NOMO-1 (cell line): ENCODE results near the gene TOP3B.
A peak's percentile ranks its signal among the peaks of the same experiment; 100 is the strongest.

Source experiments
- DNase-seq, 2 experiments: peaks; one replicate each; lab custom pipeline; 2025; ENCODE audit not compliant: unreplicated experiment in 2 of 2; lab: John Stamatoyannopoulos, UW

The TOP3B gene

GRCh38 chr22:21980547-21980946 lies 2.0 kb downstream of the TOP3B start:
- no peak for DNase-seq

DNA sequence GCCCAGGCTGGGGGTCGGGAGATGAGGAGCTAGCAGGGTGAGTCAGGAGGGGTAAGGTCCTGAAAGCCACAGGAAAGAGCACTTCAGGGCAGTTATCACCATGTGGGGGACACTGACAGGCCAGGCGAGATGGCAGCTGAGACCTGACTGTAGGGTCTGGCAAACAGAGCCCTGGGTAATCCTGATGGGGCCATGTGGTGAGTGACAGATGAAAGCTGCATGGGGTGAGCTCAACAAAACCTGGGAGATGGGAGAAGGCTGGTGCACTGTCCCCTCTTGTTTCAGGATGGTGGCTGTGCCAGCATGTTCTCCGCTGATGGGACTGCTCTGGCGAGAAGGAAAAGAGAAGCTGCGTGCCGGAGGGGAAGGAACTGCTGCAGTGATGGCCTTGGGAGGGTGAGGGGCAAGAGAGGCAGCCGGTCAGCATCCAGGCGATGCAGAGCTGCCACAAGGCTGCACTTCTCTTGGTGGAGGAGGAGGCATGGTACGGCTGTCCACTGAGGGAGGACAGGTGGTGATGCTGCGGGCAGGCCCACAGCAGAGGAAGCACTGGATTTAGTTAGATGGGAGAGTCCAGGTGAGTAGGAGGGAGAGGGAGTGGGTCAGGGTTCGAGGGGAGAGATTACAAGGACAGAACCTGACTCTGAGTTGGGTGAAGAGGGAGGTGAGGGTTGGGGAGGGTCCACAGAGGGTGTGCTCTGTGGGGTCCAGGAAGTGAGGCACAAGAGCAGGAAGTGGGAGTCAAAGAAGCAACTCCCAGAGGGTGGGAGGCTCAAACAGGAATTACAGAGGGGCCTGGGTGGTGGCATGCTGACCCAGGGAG lies 3.8 kb downstream of the TOP3B start:
- no peak for DNase-seq

- DNase-seq: no peak
These were observed 4.8 kb downstream of the TOP3B start for GRCh38 chr22:21977814-21978213.

- no peak for DNase-seq
These were observed 6.7 kb downstream of the TOP3B start for GRCh38 chr22:21975854-21976345.

DNA sequence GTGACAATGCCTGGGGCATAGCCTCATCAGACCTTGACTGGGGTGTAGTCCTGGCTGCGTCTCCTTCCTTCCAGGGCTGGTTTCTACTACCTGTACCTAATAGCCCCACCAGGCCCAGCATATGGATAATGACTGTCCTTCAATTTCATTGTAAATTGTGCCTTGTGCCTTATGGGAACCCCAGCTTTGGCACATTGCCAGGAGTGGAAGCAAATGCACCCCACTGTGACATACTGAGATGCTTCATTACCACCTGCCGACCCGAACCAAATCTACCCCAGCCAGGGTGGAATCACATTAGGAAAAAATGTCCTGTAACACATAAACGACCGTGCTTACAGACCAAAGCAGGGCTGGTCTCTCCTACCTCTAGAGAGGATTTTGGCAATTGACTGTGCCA lies 7.3 kb downstream of the TOP3B start:
- no peak for DNase-seq

- DNase-seq: no peak
These were observed 8.4 kb downstream of the TOP3B start for GRCh38 chr22:21974058-21974649.

DNA sequence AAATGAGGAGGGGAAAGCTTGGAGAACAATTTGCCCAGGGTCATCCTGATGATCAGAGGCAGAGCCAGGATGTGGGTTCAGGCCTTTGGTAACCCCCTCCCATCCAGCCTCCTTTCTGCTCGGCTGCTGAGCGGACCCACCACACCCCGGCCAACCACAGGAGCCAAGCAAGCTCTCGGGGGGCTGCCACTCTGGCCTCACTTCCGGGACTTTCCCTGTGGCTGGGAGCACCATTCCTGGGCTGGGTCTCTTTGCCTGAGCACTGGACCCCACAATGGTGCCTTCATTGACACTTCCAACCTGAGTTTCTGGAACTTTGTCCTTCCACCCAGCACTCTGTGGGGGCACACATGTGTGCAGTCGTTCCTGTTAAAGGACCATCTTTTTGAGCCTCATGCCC lies 9.8 kb downstream of the TOP3B start:
- no peak for DNase-seq

DNA sequence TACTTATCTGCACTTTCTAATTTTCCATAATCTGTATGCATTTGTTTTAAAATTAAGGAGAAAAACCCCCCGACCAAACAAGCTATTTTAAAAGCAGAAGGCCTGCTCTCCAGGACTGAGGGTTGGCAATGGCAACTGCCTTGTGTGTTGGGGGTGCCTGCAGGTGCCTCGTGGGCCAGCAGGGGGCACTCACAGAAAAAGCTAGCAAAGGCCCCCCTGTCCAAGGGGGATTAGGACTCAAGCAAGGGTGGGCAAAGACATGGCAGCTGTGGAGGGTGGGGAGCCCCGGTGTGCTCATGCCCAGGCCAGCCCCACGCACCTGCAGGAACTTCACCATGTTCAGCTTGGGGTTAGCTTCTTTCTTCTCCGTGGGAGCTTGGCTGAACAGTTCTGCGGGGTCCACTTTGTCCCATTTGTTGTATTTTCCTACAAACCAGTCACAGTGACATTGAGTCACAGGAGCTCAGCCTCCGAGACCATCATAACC lies 10.3 kb downstream of the TOP3B start:
- peak in 1 of 2 experiments; percentile 25 for DNase-seq

DNA sequence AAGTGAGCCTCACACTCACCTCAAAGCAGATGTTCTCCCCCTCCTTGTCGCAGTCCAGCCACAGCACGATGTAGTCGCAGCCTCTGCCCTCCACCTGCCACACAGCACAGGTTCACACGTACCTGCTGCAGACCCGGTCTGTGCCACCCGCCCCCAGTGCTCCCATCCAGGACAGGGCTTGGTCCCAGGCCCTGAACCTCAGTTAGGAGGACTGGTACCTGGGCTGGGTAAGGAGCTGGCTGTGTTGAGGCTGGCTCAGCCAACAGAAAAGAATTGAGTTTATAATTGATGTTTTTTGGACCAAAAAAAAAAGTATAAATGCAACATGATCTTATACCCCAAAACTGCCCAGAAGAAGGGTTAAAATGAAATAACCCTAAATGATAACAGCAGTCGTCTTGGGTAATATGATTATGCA lies 10.7 kb downstream of the TOP3B start:
- no peak for DNase-seq

GRCh38 chr22:21970800-21971617 lies 11.6 kb downstream of the TOP3B start:
- no peak for DNase-seq

DNA sequence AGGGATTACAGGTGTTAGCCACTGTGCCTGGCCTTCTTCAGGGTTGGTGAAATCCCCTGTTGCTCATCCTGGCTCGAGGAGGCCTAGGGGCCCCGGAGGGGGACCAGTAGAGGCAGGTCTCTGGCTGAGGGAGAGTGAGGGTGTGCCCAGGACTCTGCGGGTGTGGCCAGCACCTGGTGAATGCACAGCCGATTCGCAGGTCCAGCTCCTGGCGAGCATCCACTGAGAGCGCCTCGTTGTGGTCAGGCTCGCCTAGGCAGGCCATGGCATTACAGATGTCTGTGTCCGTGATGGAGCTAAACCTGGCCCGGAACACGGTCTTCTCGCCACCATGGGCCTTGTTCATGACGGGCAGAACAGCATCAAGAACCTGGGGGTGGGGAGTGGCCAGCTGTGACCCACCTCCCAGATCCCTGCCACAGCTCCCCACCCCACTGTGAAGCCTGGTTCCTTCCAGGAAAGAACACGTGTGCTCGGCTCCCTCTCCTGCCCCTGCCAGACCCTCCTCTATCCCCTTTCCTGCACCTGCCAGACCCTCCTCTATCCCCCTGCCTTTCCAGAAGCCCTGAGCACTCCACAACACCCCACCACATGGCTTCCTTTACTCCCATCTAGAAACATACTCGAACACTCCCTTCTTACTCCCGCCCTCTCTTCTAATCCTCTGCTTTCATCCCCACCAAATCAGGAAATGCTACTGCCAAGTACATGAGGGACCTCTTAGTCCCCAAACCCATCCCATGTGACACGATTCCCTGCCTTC lies 12.4 kb downstream of the TOP3B start:
- DNase-seq: no peak

DNA sequence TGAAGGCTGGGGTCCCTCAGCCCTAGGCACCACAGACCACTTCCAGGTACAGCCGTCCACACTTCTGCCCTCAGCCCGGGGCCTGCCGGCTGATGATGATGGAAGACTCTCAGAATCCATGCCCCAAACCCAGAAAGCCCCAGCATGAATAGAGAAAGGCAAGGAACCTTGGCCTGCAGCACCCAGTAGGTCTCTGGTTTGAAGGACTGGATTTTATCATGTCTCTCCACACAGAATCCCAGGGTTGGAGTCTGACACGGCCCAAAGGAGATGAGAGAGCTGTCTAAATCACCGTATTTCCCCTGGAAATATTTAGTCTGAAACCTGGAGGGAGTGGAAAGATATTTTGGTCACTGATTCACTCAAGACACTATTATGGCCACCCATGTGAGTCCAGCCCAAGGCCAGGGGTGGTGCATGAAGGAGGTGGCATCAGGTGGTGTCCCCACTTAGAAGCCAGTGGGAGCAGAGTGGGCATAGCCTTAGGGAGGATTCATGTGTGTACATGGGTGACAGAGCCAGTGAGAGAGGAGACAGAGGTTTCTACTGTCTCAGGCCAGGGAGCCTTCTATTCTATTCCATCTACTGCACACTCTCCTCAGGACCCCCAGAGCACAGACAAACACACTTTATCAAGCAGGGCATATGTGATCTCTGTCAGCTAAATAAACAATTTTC lies 14.0 kb downstream of the TOP3B start:
- no peak for DNase-seq

GRCh38 chr22:21967693-21968271 lies 14.8 kb downstream of the TOP3B start:
- no peak for DNase-seq

- no peak for DNase-seq
These were observed 15.7 kb downstream of the TOP3B start for GRCh38 chr22:21966643-21967516.

GRCh38 chr22:21965762-21966288 lies 16.8 kb downstream of the TOP3B start:
- no peak for DNase-seq

- no peak for DNase-seq
These were observed 17.6 kb downstream of the TOP3B start for GRCh38 chr22:21964918-21965484.

DNA sequence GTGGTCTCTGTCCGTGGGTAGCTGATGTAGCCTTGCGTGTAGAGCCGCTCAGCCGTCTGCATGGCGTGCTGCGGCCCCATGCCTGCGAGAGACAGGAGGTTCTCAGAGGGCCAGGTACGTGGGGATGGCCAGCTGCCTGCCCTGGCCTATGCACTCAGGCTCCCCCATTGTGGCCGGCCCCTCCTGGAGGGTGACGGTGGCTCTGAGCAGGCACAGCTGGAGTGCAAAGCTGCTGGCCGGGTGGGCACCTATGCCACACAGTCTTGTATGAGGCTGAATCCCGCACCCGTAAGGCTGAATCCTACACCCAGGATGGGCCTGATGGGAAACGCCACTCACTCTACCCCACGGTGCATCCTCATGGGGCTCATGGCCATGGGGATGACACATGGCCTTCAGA lies 18.4 kb downstream of the TOP3B start:
- DNase-seq: no peak

DNA sequence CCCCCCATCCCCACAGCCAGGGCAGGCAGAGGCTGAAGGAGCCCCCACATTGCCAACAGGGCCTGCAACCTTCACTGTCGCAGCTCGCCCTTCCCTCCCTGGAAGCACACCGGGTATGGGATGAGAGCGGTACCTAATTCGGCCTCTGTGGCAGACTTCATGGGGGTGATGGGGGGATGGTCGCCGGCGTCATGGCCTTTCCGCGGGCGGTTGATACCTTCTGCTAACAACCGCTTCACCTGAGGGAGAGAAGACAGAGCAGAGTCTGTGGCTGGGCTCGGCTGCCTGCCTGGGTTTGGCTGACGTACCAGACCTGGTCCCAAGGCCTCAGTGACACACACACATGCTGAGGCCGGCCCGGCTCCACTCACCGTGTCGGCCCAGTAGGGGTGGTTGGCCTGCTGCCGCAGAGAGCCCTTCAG lies 18.8 kb downstream of the TOP3B start:
- no peak for DNase-seq
